K562 treated with DMSO at 1 percent for 4 hours (cell line): Measurements from ENCODE around the gene EPAS1. TPM values are rescaled to one million over a fixed set of nuclear protein-coding genes. Genes with fewer than 3 reads are reported as not detected.

Source experiments
- total RNA-seq: library from RNA; unstranded; fragments of 300-600 nt; gene quantifications from 2 replicates; pipeline ENCODE4 v1.2.3, GENCODE V29; 2022; ENCODE audit not compliant: insufficient read depth

Gene EPAS1
- 17.6 and 19.1 TPM in 2 replicates for total RNA-seq

GRCh38 chr2:46296840-46297545 lies at the start of gene EPAS1:
TSS of gene EPAS1 (plus strand) at chr2:46297407. CDS start at chr2:46297912, 505 bp downstream.

Other genes starting within 250 kb of the EPAS1 start
- gene TMEM247, start 182.2 kb downstream of the EPAS1 start, total RNA-seq = 6.5 and 8.6 TPM in 2 replicates
- 15.8 and 18.8 TPM in 2 replicates for gene RHOQ, start 245.1 kb downstream of the EPAS1 start, total RNA-seq
- gene ATP6V1E2, start 245.2 kb downstream of the EPAS1 start, total RNA-seq = 5.1 and 7.3 TPM in 2 replicates